ENCODE data around the gene CCDC197.
A peak's percentile ranks its signal among the peaks of the same experiment; 100 is the strongest.

The CCDC197 gene

GRCh38 chr14:94034886-94035285 is 37.8 kb downstream of the CCDC197 start:
- Histone ChIP-seq H3K27me3 (ENCODE audit: low read depth) (no peaks in the 10 kb centered on the region), H3K4me1 (no peaks in the 10 kb centered on the region), H3K36me3 (replicated peaks) (no peaks in the 10 kb centered on the region), H3K4me3 (no peak overlapping the region), H3K9me3 (no peaks in the 10 kb centered on the region)
- in situ Hi-C loops (cut with MboI; ENCODE audit: low sequenced_read_pairs): loop anchor here (5.0 kb wide), 1 partner anchor 102 kb away; no protein-coding TSS in a partner anchor
- DNase-seq (ENCODE audit: low spot score in 2 of 2): no peak

- no peak overlapping the region for H3K4me3 ChIP-seq
- H3K27me3 ChIP-seq (ENCODE audit: low read depth): no peaks in the 10 kb centered on the region
- no peaks in the 10 kb centered on the region for H3K4me1 ChIP-seq
- in situ Hi-C loops (cut with MboI; ENCODE audit: low sequenced_read_pairs): loop anchor here (5.0 kb wide), 1 partner anchor 101 kb away; no protein-coding TSS in a partner anchor
- H3K9me3 ChIP-seq: no peaks in the 10 kb centered on the region
- H3K36me3 ChIP-seq (replicated peaks): no peaks in the 10 kb centered on the region
- DNase-seq (ENCODE audit: low spot score in 2 of 2): peak; percentile 54 to 88
These were observed 39.4 kb downstream of the CCDC197 start for GRCh38 chr14:94036313-94037167.

GRCh38 chr14:94037954-94038353 is 40.9 kb downstream of the CCDC197 start:
- in situ Hi-C loops (cut with MboI; ENCODE audit: low sequenced_read_pairs): loop anchor here (5.0 kb wide), 1 partner anchor 99 kb away; no protein-coding TSS in a partner anchor
- Histone ChIP-seq H3K36me3 (replicated peaks) (no peaks in the 10 kb centered on the region), H3K9me3 (no peaks in the 10 kb centered on the region), H3K4me3 (no peak overlapping the region), H3K4me1 (no peaks in the 10 kb centered on the region), H3K27me3 (ENCODE audit: low read depth) (no peaks in the 10 kb centered on the region)
- DNase-seq (ENCODE audit: low spot score in 2 of 2): no peak

GRCh38 chr14:94038510-94038909 is 41.4 kb downstream of the CCDC197 start:
- Histone ChIP-seq H3K36me3 (replicated peaks) (peaks cover 2% of the 10 kb centered on the region; the same call in 1 of the 2 replicates), H3K27me3 (ENCODE audit: low read depth) (no peaks in the 10 kb centered on the region), H3K4me1 (no peaks in the 10 kb centered on the region), H3K9me3 (no peaks in the 10 kb centered on the region), H3K4me3 (no peak overlapping the region)
- DNase-seq (ENCODE audit: low spot score in 2 of 2): no peak
- in situ Hi-C loops (cut with MboI; ENCODE audit: low sequenced_read_pairs): loop anchor here (5.0 kb wide), 1 partner anchor 99 kb away; no protein-coding TSS in a partner anchor

- H3K4me3 ChIP-seq: no peak overlapping the region
- DNase-seq (ENCODE audit: low spot score in 2 of 2): no peak
- in situ Hi-C loops (cut with MboI; ENCODE audit: low sequenced_read_pairs): loop anchor here (5.0 kb wide), 1 partner anchor 98 kb away; no protein-coding TSS in a partner anchor
- no peaks in the 10 kb centered on the region for H3K4me1 ChIP-seq
- no peaks in the 10 kb centered on the region for H3K9me3 ChIP-seq
- peaks cover 5% of the 10 kb centered on the region; the same call in 1 of the 2 replicates for H3K36me3 ChIP-seq (replicated peaks)
- H3K27me3 ChIP-seq (ENCODE audit: low read depth): no peaks in the 10 kb centered on the region
These were observed 42.0 kb downstream of the CCDC197 start for GRCh38 chr14:94038921-94039629.

- H3K36me3 ChIP-seq (replicated peaks): peaks cover 7% of the 10 kb centered on the region
- in situ Hi-C loops (cut with MboI; ENCODE audit: low sequenced_read_pairs): no loop called here
- H3K4me3 ChIP-seq: no peak overlapping the region
- DNase-seq (ENCODE audit: low spot score in 2 of 2): no peak
- no peaks in the 10 kb centered on the region for H3K27me3 ChIP-seq (ENCODE audit: low read depth)
- H3K4me1 ChIP-seq: no peaks in the 10 kb centered on the region
- H3K9me3 ChIP-seq: no peaks in the 10 kb centered on the region
These were observed 43.1 kb downstream of the CCDC197 start for GRCh38 chr14:94040247-94040646.

- DNase-seq (ENCODE audit: low spot score in 2 of 2): no peak
- peaks cover 11% of the 10 kb centered on the region for H3K36me3 ChIP-seq (replicated peaks)
- H3K4me3 ChIP-seq: no peak overlapping the region
- no peaks in the 10 kb centered on the region for H3K27me3 ChIP-seq (ENCODE audit: low read depth)
- no peaks in the 10 kb centered on the region for H3K4me1 ChIP-seq
- in situ Hi-C loops (cut with MboI; ENCODE audit: low sequenced_read_pairs): no loop called here
- H3K9me3 ChIP-seq: no peaks in the 10 kb centered on the region
These were observed 43.7 kb downstream of the CCDC197 start for GRCh38 chr14:94040796-94041195.

- DNase-seq (ENCODE audit: low spot score in 2 of 2): no peak
- in situ Hi-C loops (cut with MboI; ENCODE audit: low sequenced_read_pairs): no loop called here
These were observed 44.6 kb downstream of the CCDC197 start for GRCh38 chr14:94041551-94042346.

GRCh38 chr14:94042433-94043091 is 45.5 kb downstream of the CCDC197 start:
- H3K27me3 ChIP-seq (ENCODE audit: low read depth): no peaks in the 10 kb centered on the region
- in situ Hi-C loops (cut with MboI; ENCODE audit: low sequenced_read_pairs): no loop called here
- no peak overlapping the region for H3K4me3 ChIP-seq
- peaks cover 24% of the 10 kb centered on the region for H3K36me3 ChIP-seq (replicated peaks)
- no peaks in the 10 kb centered on the region for H3K9me3 ChIP-seq
- DNase-seq (ENCODE audit: low spot score in 2 of 2): no peak
- H3K4me1 ChIP-seq: no peaks in the 10 kb centered on the region

More at GRCh38 chr14:94041551-94042346, 44.6 kb downstream of the CCDC197 start:
- Histone ChIP-seq H3K9me3 (no peaks in the 10 kb centered on the region), H3K36me3 (replicated peaks) (peaks cover 15% of the 10 kb centered on the region), H3K4me1 (no peaks in the 10 kb centered on the region), H3K27me3 (ENCODE audit: low read depth) (no peaks in the 10 kb centered on the region), H3K4me3 (no peak overlapping the region)

GRCh38 chr14:94043111-94043755 is 46.1 kb downstream of the CCDC197 start:
- H3K9me3 ChIP-seq: no peaks in the 10 kb centered on the region
- H3K4me3 ChIP-seq: no peak overlapping the region
- peaks cover 30% of the 10 kb centered on the region for H3K36me3 ChIP-seq (replicated peaks)
- peaks cover 1% of the 10 kb centered on the region for H3K4me1 ChIP-seq
- no peaks in the 10 kb centered on the region for H3K27me3 ChIP-seq (ENCODE audit: low read depth)
- in situ Hi-C loops (cut with MboI; ENCODE audit: low sequenced_read_pairs): no loop called here
- DNase-seq (ENCODE audit: low spot score in 2 of 2): no peak

GRCh38 chr14:94043756-94044475 is 46.8 kb downstream of the CCDC197 start:
- Histone ChIP-seq H3K36me3 (replicated peaks) (peaks cover 35% of the 10 kb centered on the region), H3K9me3 (no peaks in the 10 kb centered on the region), H3K27me3 (ENCODE audit: low read depth) (no peaks in the 10 kb centered on the region), H3K4me3 (no peak overlapping the region), H3K4me1 (peaks cover 7% of the 10 kb centered on the region)
- DNase-seq (ENCODE audit: low spot score in 2 of 2): no peak
- in situ Hi-C loops (cut with MboI; ENCODE audit: low sequenced_read_pairs): no loop called here

GRCh38 chr14:94044476-94045091 is 47.5 kb downstream of the CCDC197 start:
- no peaks in the 10 kb centered on the region for H3K9me3 ChIP-seq
- DNase-seq (ENCODE audit: low spot score in 2 of 2): no peak
- peaks cover 13% of the 10 kb centered on the region for H3K4me1 ChIP-seq
- in situ Hi-C loops (cut with MboI; ENCODE audit: low sequenced_read_pairs): no loop called here
- H3K27me3 ChIP-seq (ENCODE audit: low read depth): no peaks in the 10 kb centered on the region
- H3K36me3 ChIP-seq (replicated peaks): peaks cover 41% of the 10 kb centered on the region
- no peak overlapping the region for H3K4me3 ChIP-seq

All from HAP-1 (cell line).